ENCODE data around the gene HDAC5. TPM values are rescaled to one million over a fixed set of nuclear protein-coding genes. Genes with fewer than 3 reads are reported as not detected.
"Not testable (repeated sequence)": the region's sequence is repeated elsewhere in the genome, so short reads cannot be mapped to it uniquely, and the experiment has no call there.

The HDAC5 gene
- total RNA-seq, 1 donor, result 36.7 TPM

DNA sequence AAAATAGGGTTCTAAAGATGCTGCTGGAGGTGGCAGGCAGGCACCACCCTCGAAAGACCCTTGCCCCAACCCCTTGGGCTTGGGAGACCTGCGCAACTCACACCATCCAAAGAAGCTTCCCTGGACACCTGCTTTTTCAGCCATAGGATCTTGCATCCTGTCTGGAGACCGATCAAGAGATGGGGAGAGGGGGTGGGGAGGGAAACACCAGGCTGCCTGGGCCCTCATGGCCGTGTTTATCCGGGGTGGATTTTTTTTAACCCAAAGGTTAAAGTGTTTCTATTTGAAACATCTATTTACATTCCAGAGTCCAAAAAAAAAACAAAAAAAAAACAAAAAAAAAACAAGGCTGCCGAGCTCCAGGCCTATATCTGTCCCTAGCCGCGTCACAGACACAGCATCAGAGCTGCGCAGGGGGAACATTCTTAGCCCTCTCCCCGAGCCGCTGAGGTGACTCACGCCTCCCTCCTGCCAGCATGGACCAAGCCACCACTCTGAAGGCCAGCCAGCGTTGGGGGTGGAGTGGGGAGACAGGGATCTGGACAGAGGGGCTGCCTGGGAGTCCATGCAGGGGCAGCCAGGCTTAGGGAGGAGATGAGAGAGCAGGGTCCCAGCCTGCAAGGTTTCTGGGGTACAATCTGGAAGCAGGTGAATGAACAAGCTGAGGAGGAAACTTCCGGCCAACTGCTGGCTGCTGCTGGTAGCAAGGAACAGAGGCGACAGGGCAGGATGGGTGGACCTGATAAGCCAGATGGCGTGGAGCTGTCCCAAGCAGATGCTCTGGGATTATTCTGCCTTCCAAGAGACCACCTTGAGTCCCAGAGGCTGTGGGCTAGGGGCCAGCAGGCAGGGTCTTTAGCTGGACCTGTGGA lies 14.8 kb downstream of the HDAC5 start:
- H3K4me3 ChIP-seq (ENCODE audit: low read depth, low read length), result no peak overlapping the region
- DNase-seq (ENCODE audit: low read depth), result peak; percentile 96
- TF ChIP-seq CTCF (IDR thresholded peaks at IDR 0.05; ENCODE audit: insufficient read depth, low read depth, low read length), result no peak

DNA sequence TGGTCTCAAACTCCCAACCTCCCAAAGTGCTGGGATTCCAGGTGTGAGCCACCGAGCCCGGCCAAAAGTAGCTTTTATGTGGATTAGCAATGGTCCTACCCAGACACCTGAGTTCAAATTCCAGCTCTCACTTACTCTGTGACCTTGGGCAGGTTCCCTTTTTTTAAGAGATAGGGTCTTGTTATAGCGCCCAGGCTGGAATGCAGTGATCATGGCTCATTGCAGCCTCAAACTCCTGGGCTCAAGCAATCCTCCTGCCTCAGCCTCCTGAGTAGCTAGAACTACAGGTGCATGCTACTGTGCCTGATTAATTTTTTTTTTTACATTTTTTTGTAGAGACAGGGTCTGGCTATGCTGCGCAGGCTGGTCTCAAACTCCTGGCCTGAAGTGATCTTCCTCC lies 16.6 kb downstream of the HDAC5 start:
- TF ChIP-seq CTCF (IDR thresholded peaks at IDR 0.05; ENCODE audit: insufficient read depth, low read depth, low read length), result no peak
- DNase-seq (ENCODE audit: low read depth), result no peak

DNA sequence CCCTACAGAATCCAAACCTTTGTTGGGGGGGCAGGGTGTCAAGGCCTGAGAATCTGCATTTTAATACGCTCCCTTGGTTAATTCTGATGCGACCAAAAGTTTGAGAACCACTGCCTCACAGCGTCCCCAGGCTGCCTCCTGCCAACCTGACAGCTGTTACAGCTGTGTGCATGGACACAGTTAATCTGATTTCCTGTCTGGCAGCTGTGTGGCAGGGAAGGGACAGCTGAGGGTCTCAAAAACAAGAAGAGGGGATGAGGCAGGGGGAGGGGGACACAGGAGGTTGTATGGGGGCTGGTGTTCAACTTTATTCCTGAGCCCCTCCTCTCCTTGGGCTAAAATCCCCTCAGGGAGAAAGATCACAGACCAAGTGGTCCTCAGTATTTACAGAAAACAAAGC lies 17.5 kb downstream of the HDAC5 start:
- DNase-seq (ENCODE audit: low read depth), result no peak
- H3K4me3 ChIP-seq (ENCODE audit: low read depth, low read length), result no peak overlapping the region
- TF ChIP-seq CTCF (IDR thresholded peaks at IDR 0.05; ENCODE audit: insufficient read depth, low read depth, low read length), result no peak

More for the DNA sequence above, 16.6 kb downstream of the HDAC5 start:
- H3K4me3 ChIP-seq (ENCODE audit: low read depth, low read length), result no peak overlapping the region

DNA sequence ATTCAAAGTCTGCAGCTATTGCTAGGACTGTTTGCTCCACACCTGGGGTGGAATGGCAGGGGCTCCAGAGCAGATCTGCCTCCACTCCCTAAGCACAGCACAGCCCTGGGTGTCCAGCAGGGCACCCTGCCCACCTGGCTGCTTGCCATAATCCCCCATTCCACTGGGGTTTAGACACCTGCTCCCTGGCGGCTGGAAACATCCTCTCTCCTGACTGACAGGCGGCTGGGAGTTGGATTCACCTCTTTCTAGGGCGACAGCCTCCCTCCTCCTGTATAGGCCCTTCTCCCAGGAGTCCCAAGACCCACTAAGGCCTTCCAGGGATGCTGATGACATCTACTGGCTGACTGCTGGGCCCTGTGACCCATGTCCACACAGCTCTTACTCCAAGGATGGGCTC lies 18.0 kb downstream of the HDAC5 start:
- no peak for TF ChIP-seq CTCF (IDR thresholded peaks at IDR 0.05; ENCODE audit: insufficient read depth, low read depth, low read length)
- no peak for DNase-seq (ENCODE audit: low read depth)
- H3K4me3 ChIP-seq (ENCODE audit: low read depth, low read length), result no peak overlapping the region

- H3K4me3 ChIP-seq (ENCODE audit: low read depth, low read length), result no peak overlapping the region
- TF ChIP-seq CTCF (IDR thresholded peaks at IDR 0.05; ENCODE audit: insufficient read depth, low read depth, low read length), result no peak
- no peak for DNase-seq (ENCODE audit: low read depth)
Measured at GRCh38 chr17:44102849-44103622, 20.4 kb downstream of the HDAC5 start.

DNA sequence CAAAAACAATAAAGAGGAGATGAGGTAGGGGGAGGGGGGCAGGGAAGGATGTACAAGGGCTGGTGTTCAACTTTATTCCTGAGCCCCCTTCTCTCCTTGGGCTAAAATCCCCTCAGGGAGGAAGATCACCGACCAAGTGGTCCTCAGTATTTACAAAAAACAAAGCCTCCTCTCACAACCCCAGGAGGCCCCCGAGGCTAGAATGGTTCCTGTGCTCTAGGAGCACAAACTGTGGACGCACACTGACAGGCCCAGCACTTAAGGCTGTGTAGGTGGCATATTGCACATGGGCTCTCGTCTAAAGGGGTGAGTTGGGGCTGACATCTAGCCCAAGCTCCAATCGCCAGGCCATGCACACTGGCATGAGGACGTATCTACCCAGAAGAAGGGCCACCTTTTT lies 21.6 kb downstream of the HDAC5 start:
- H3K4me3 ChIP-seq (ENCODE audit: low read depth, low read length); DNase-seq (ENCODE audit: low read depth): not testable (repeated sequence)
